H54 (cell line): ENCODE data around the gene B4GALNT1.
"Not testable (repeated sequence)": the region's sequence is repeated elsewhere in the genome, so short reads cannot be mapped to it uniquely, and the experiment has no call there.

Experiments
- DNase-seq: peaks from one replicate; pipeline ENCODE4 v3.0.0; 2011; ENCODE audit warnings: low spot score, mixed read lengths; ENCODE audit not compliant: insufficient read length
- FAIRE-seq: peaks from 3 replicates; lab custom pipeline; 2011; peaks lifted over from hg19 to GRCh38; lab: Jason Lieb, UNC
- POLR2A ChIP-seq: IDR thresholded peaks from 2 replicates; pipeline ENCODE4 v1.6.1; 2011; ENCODE audit warnings: low read depth, mild to moderate bottlenecking, low read length

The B4GALNT1 gene

GRCh38 chr12:57632958-57633840 is at the start of gene B4GALNT1:
Gene B4GALNT1 (minus strand): TSS chr12:57633201. CDS start chr12:57632132, 1,069 bp downstream.
- DNase-seq (peak; percentile 82), FAIRE-seq (no peak)
- TF ChIP-seq POLR2A, result peak; percentile 32; the same call in 1 of the 2 replicates

GRCh38 chr12:57679697-57680096 is 46.7 kb upstream of the B4GALNT1 start:
- DNase-seq (no peak), FAIRE-seq (no peak)
- no peak for TF ChIP-seq POLR2A

- not testable (repeated sequence) for FAIRE-seq, DNase-seq
Measured at GRCh38 chr12:57677947-57678346, 44.9 kb upstream of the B4GALNT1 start.

- no peak for TF ChIP-seq POLR2A
- FAIRE-seq, result no peak
- DNase-seq, result no peak
Measured at GRCh38 chr12:57674691-57675090, 41.7 kb upstream of the B4GALNT1 start.

GRCh38 chr12:57672801-57673200 is 39.8 kb upstream of the B4GALNT1 start:
- TF ChIP-seq POLR2A, result no peak
- FAIRE-seq (no peak), DNase-seq (no peak)

GRCh38 chr12:57671811-57672210 is 38.8 kb upstream of the B4GALNT1 start:
- FAIRE-seq, result not testable (repeated sequence)

GRCh38 chr12:57669691-57670090 is 36.7 kb upstream of the B4GALNT1 start:
- DNase-seq, FAIRE-seq: not testable (repeated sequence)

More at GRCh38 chr12:57671811-57672210, 38.8 kb upstream of the B4GALNT1 start:
- DNase-seq, result not testable (repeated sequence)

- DNase-seq (no peak), FAIRE-seq (no peak)
- TF ChIP-seq POLR2A, result no peak
Measured at GRCh38 chr12:57666897-57667296, 33.9 kb upstream of the B4GALNT1 start.

GRCh38 chr12:57665066-57665820 is 32.2 kb upstream of the B4GALNT1 start:
- not testable (repeated sequence) for FAIRE-seq, DNase-seq

- no peak for TF ChIP-seq POLR2A
- DNase-seq (no peak), FAIRE-seq (no peak)
Measured at GRCh38 chr12:57661376-57661775, 28.4 kb upstream of the B4GALNT1 start.

GRCh38 chr12:57658890-57659289 is 25.9 kb upstream of the B4GALNT1 start:
- DNase-seq (no peak), FAIRE-seq (no peak)
- no peak for TF ChIP-seq POLR2A

- DNase-seq, result no peak
- no peak for FAIRE-seq
- no peak for TF ChIP-seq POLR2A
Measured at GRCh38 chr12:57657744-57658143, 24.7 kb upstream of the B4GALNT1 start.

- FAIRE-seq, DNase-seq: not testable (repeated sequence)
Measured at GRCh38 chr12:57656408-57656807, 23.4 kb upstream of the B4GALNT1 start.

- FAIRE-seq (no peak), DNase-seq (no peak)
- no peak for TF ChIP-seq POLR2A
Measured at GRCh38 chr12:57655541-57656240, 22.7 kb upstream of the B4GALNT1 start.
